HepG2 (cell line): ENCODE results near the gene NUBP2. TPM values are rescaled to one million over a fixed set of nuclear protein-coding genes. Genes with fewer than 3 reads are reported as not detected.

Experiments
- ATAC-seq: fragments of 200-7000 bp; cut with Tn5 transposase; 3 replicates; pipeline ENCODE4 v1.9.1; 2020; ENCODE audit warnings: mild to moderate bottlenecking, moderate library complexity
- BruUV-seq: library from RNA; stranded (reverse); fragments of 400-500 nt; replicated peaks from 2 replicates; lab custom pipeline; 2021; lab: Mats Ljungman, UMichigan
- CTCF ChIA-PET: fragments of 300-600 bp; formaldehyde crosslinking; extraction: SDS; loops from one replicate; lab custom pipeline; 2021; ENCODE audit warnings: low total read pairs, inconsistent platforms, low intra/inter-chr PET ratio; lab: Yijun Ruan, JAX
- POLR2A ChIA-PET: fragments of 350-600 bp; sonication (Branson Sonifier 250); formaldehyde crosslinking; loops from one replicate; lab custom pipeline; 2020; ENCODE audit warnings: antibody characterized with exemption, inconsistent platforms; lab: Yijun Ruan, JAX
- DNase-seq: peaks from one replicate; pipeline ENCODE4 v3.0.0-alpha.2; 2015; ENCODE audit warnings: low spot score
- FAIRE-seq: peaks from 3 replicates; lab custom pipeline; 2011; peaks lifted over from hg19 to GRCh38; lab: Jason Lieb, UNC
- H2AFZ ChIP-seq: one replicate; pipeline ENCODE4 v1.6.1; 2011; ENCODE audit warnings: low read length, inconsistent platforms
- H3K27ac ChIP-seq: fragments of 300-600 bp; 3 replicates; pipeline ENCODE4 v1.8.0; 2011; ENCODE audit warnings: mixed run types, mild to moderate bottlenecking, mixed read lengths, low read length, inconsistent platforms; ENCODE audit not compliant: insufficient read depth; ENCODE audit errors: extremely low read length
- H3K27me3 ChIP-seq, 2 experiments: fragments of 200-600 bp in 1 of 2; 2 replicates in 1 of 2; 3 replicates in 1 of 2; pipeline versions ENCODE4 v1.6.0 to v1.8.0; 2011; ENCODE audit warnings: low read length in 2 of 2, mild to moderate bottlenecking in 2 of 2, moderate library complexity in 2 of 2, inconsistent platforms in 1 of 2; ENCODE audit not compliant: insufficient read depth in 2 of 2, control insufficient read depth in 1 of 2
- H3K36me3 ChIP-seq, 2 experiments: fragments of 200-600 bp in 1 of 2; replicated peaks in 1 of 2; 2 replicates in 1 of 2; 3 replicates in 1 of 2; pipeline versions ENCODE4 v1.5.1 to v1.8.0; 2011; ENCODE audit warnings: low read length in 2 of 2, inconsistent platforms in 1 of 2; ENCODE audit not compliant: insufficient read depth in 2 of 2, control insufficient read depth in 1 of 2
- H3K4me1 ChIP-seq: 2 replicates; pipeline ENCODE4 v1.5.1; 2012; ENCODE audit warnings: low read length, inconsistent platforms; ENCODE audit not compliant: insufficient read depth
- H3K4me2 ChIP-seq: 2 replicates; pipeline ENCODE4 v1.6.0; 2011; ENCODE audit warnings: low read depth, low read length, inconsistent platforms
- H3K4me3 ChIP-seq, 3 experiments: fragments of 200-600 bp in 1 of 3; sonication (generic), shearing (Covaris generic) in 1 of 3; replicated peaks in 1 of 3; 2 replicates each; pipeline ENCODE4 v1.5.1; 2011 to 2016; ENCODE audit warnings: low read length in 3 of 3, inconsistent platforms in 2 of 3, low read depth in 2 of 3, mild to moderate bottlenecking in 2 of 3, control low read depth in 1 of 3, mixed read lengths in 1 of 3; ENCODE audit not compliant: insufficient read depth in 1 of 3
- H3K79me2 ChIP-seq: one replicate; pipeline ENCODE4 v1.6.1; 2011; ENCODE audit warnings: low read length, inconsistent platforms; ENCODE audit not compliant: insufficient read depth
- H3K9ac ChIP-seq: 2 replicates; pipeline ENCODE4 v1.6.0; 2011; ENCODE audit warnings: mild to moderate bottlenecking, low read depth, low read length, inconsistent platforms; ENCODE audit not compliant: insufficient read depth
- H3K9me3 ChIP-seq: 2 replicates; pipeline ENCODE4 v1.5.1; 2012; ENCODE audit warnings: mild to moderate bottlenecking, low read length
- H4K20me1 ChIP-seq: 2 replicates; pipeline ENCODE4 v1.6.0; 2011; ENCODE audit warnings: inconsistent platforms, mild to moderate bottlenecking, low read length, moderate library complexity; ENCODE audit not compliant: insufficient read depth
- GZF1 ChIP-seq: sonication (generic); formaldehyde crosslinking; IDR thresholded peaks from 2 replicates; pipeline ENCODE4 v1.5.1; 2020; ENCODE audit warnings: mild to moderate bottlenecking, missing genetic modification reagents
- MNT ChIP-seq: fragments of 450-650 bp; IDR thresholded peaks from 2 replicates; pipeline ENCODE4 v1.6.1; 2016
- PHF5A ChIP-seq: IDR thresholded peaks from one replicate; pipeline ENCODE4 v1.6.1; 2018; ENCODE audit warnings: low read depth, missing genetic modification reagents; ENCODE audit not compliant: unreplicated experiment
- SNRNP70 ChIP-seq: fragments of 200-400 bp; formaldehyde crosslinking; IDR thresholded peaks from 2 replicates; pipeline ENCODE4 v1.6.1; 2017; ENCODE audit warnings: mild to moderate bottlenecking, low read depth, low read length, moderate library complexity
- ZNF317 ChIP-seq: sonication (generic); formaldehyde crosslinking; IDR thresholded peaks from 2 replicates; pipeline ENCODE4 v1.5.0; 2020; ENCODE audit warnings: mild to moderate bottlenecking, missing genetic modification reagents
- ZNF660 ChIP-seq: sonication (generic); formaldehyde crosslinking; IDR thresholded peaks from 2 replicates; pipeline ENCODE4 v1.5.1; 2020; ENCODE audit warnings: mild to moderate bottlenecking, low read depth, missing genetic modification reagents, borderline replicate concordance
- ZNF749 ChIP-seq: sonication (generic); formaldehyde crosslinking; IDR thresholded peaks from 2 replicates; pipeline ENCODE4 v1.8.0; 2022; ENCODE audit warnings: mild to moderate bottlenecking, missing genetic modification reagents, moderate library complexity, borderline replicate concordance
- WGBS: methylation state at CpG from one replicate; pipeline ENCODE4 v1.1.6; 2017; ENCODE audit warnings: low lambda C conversion rate; 5-methylcytosine and 5-hydroxymethylcytosine counted together
- in situ Hi-C: cut with HindIII; loops from 2 replicates; pipeline ENCODE4 v1.10.0; 2017; ENCODE audit warnings: low pct_unique_long_range_greater_than_20kb; ENCODE audit not compliant: extremely low pct_ligation_motif_present
- intact Hi-C: fragments of 100-400 bp; cut with micrococcal nuclease; formaldehyde crosslinking; loops from one replicate; pipeline ENCODE4 v1.10.0; 2022; ENCODE audit not compliant: unreplicated experiment
- polyA plus RNA-seq, 8 experiments: library from polyadenylated mRNA; depleted of rRNA in 3 of 8; stranded (reverse) in 7 of 8; unstranded in 1 of 8; fragments of >200 nt; fragmentation: Illumina TruSeq in 4 of 8; extraction: Trizol in 4 of 8; gene quantifications; 2 replicates each; pipeline versions ENCODE4 v1.2.1 to v1.2.3, GENCODE V29; 2011 to 2016; ENCODE audit warnings: low read depth in 4 of 8, missing spikeins in 1 of 8, mixed read lengths in 1 of 8; ENCODE audit not compliant: insufficient read depth in 1 of 8
- total RNA-seq, 5 experiments: library from RNA; depleted of rRNA; stranded (reverse); fragments of >200 nt; fragmentation: Illumina TruSeq; extraction: Trizol; gene quantifications; 2 replicates each; pipeline ENCODE4 v1.2.3, GENCODE V29; 2016; ENCODE audit warnings: low read depth in 1 of 5

The NUBP2 gene
- total and polyA plus RNA-seq, 2 of the 13 experiments (the other 11 are each of a cell fraction or from before 2014, with no cell fraction given) = 25.7 to 61.5 TPM

DNA sequence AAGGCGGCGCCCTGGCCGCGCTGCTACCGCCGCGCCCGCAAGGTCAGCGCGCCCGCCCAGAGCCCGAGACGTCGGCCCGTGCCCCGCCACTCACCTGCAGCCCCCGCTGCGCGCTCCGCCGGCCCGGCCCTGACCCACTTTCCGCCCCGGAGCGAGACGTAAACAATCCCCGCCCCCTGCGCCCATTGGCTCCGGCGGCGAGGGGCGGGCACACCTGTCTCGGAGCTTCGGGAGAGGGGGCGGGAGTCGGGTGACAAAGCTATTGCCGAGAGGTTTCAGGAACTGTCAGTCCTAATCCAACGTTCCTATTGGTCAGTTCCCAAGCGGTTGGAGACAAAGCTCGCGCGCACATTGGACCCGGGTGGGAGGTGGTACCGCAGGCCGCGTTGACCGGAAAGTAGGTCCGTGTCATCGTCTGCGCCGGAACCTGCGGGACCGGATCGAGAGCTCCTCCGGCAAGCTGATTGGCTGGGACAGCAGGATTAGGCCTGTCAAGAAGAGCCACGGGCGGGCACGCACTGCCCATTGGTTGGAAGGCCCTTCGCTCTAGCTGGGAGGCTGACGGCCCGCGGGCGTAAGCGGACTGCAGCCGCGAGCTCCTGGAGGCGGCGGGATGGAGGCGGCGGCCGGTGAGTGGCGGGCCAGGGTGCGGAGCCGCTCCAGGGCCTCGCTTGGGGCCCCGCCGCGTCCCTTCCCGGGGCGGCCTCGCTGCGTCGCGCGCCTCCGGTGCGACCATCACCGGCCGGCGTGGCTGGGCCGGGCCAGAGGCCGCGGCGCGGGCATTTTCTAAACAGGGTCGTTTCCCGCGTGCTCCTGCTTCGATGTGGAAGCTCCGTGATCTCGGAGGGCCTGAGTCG, at the start of gene NUBP2, which contains the start of gene SPSB3 (continued):
- TF ChIP-seq PHF5A (CRISPR knock-in tag) (no peak), ZNF660 (no peak)

DNA sequence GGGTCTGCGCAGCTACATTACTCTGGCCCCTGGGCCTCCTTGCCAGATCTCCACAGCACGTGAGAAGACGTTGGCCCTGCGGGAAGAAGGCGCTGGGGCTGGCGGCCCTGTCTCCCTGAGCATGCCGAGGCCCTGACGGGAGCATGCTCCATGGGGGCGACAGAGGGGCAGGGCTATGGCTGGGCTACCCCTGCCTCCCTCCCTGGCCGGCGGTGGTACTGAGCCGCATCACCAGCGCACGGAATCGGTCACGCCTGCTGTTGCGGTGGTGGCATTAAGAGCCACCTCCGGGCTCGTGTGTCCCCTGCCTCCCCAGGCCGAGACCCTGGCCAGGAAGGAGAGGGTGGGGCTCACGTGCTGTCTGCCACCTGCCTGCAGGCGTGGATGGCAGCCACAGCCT, 48.6 kb upstream of the NUBP2 start:
- H3K9me3 ChIP-seq = peaks cover 20% of the 10 kb centered on the region
- no peak overlapping the region for H2AFZ ChIP-seq
- no peaks in the 10 kb centered on the region for H3K4me1 ChIP-seq
- no peaks in the 10 kb centered on the region for H4K20me1 ChIP-seq
- no peak overlapping the region for H3K4me2 ChIP-seq
- H3K36me3 ChIP-seq = peaks cover 14 to 32% of the 10 kb centered on the region in 2 experiments; a peak in 4 of 5 replicates
- no peaks in the 10 kb centered on the region; a peak in 1 of 5 replicates for H3K27me3 ChIP-seq
- WGBS = 98% methylated on average over 11 of the region's 22 CpGs
- ChIA-PET POLR2A (no interaction called here), CTCF (no interaction called here)
- ATAC-seq (peak; percentile 35), DNase-seq (no peak), FAIRE-seq (no peak)
- in situ Hi-C loops (no loop called here), intact Hi-C loops (no loop called here)
- H3K27ac ChIP-seq = no peak overlapping the region
- no peak overlapping the region for H3K4me3 ChIP-seq
- no peak overlapping the region for H3K9ac ChIP-seq
- no TSS peak for BruUV-seq
- H3K79me2 ChIP-seq = no peaks in the 10 kb centered on the region
- no peak for TF ChIP-seq GZF1 (CRISPR knock-in tag)
- no peak for TF ChIP-seq SNRNP70
- TF ChIP-seq ZNF317 = no peak
- TF ChIP-seq, all 625 proteins: peak for 0

DNA sequence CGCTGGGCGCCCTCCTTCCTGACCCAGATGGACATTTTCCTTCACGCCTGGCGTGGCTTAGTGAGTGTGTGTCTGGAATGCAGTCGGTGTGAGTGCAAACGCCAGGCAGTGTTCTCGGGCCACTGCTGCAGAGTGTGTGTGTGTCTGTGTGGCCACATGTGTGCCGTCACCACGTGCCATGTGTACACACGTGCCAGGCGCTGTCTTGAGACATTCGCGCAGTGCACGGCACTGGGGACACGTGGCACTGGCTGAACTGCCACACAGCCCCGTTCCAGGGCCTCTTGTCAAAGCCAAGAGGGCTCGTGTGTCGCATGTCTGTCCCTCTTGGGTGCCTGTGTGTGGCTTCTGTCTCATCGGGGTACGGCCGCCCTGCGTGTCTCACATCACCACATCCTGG, 47.9 kb upstream of the NUBP2 start:
- no TSS peak for BruUV-seq
- no peaks in the 10 kb centered on the region for H4K20me1 ChIP-seq
- ChIA-PET CTCF (no interaction called here), POLR2A (no interaction called here)
- H3K9ac ChIP-seq = no peak overlapping the region
- WGBS = 95% methylated on average over 8 of the region's 22 CpGs
- FAIRE-seq = no peak
- TF ChIP-seq ZNF749 (CRISPR knock-in tag) = no peak
- TF ChIP-seq MNT = peak; percentile 63
- H3K4me1 ChIP-seq = no peaks in the 10 kb centered on the region
- intact Hi-C loops (no loop called here), in situ Hi-C loops (no loop called here)
- H3K36me3 ChIP-seq = peaks cover 11 to 25% of the 10 kb centered on the region in 2 experiments; a peak in 3 of 5 replicates
- no peak overlapping the region for H3K4me2 ChIP-seq
- no peak overlapping the region for H3K27ac ChIP-seq
- H2AFZ ChIP-seq = no peak overlapping the region
- H3K9me3 ChIP-seq = peaks cover 20% of the 10 kb centered on the region
- H3K79me2 ChIP-seq = no peaks in the 10 kb centered on the region
- H3K27me3 ChIP-seq = no peaks in the 10 kb centered on the region; a peak in 1 of 5 replicates
- no peak; the same call in 2 of the 3 replicates for ATAC-seq
- H3K4me3 ChIP-seq = no peak overlapping the region
- DNase-seq = no peak
